ENCODE results near the gene SCARF2. TPM values are rescaled to one million over a fixed set of nuclear protein-coding genes. Genes with fewer than 3 reads are reported as not detected.

The SCARF2 gene
- total and polyA plus RNA-seq, 8 donors, result 0.89 to 42.9 (median 3.9) TPM

- H3K4me1 ChIP-seq, result peaks cover 0 to 2% (median under 1%) of the 10 kb centered on the region in 4 donors
- no peak for DNase-seq
- H3K36me3 ChIP-seq, result no peaks in the 10 kb centered on the region
- H3K27me3 ChIP-seq, result peaks cover 0 to 20% (median 16%) of the 10 kb centered on the region in 3 donors
- H3K9me3 ChIP-seq, result no peaks in the 10 kb centered on the region
- no peak overlapping the region for H3K27ac ChIP-seq
- intact Hi-C loops (cut with DNase I; ENCODE audit: low total_unique reads), result no loop called here
- TF ChIP-seq CTCF (IDR thresholded peaks at IDR 0.05), result no peak
- TF ChIP-seq POLR2AphosphoS5 (IDR thresholded peaks at IDR 0.05), result no peak
- no peak for TF ChIP-seq POLR2A (IDR thresholded peaks at IDR 0.05)
- TF ChIP-seq EP300 (IDR thresholded peaks at IDR 0.05), result no peak
- no peak overlapping the region for H3K4me3 ChIP-seq
Measured at GRCh38 chr22:20388200-20388599, 49.4 kb downstream of the SCARF2 start.

GRCh38 chr22:20386972-20387371 is 50.7 kb downstream of the SCARF2 start:
- intact Hi-C loops (cut with DNase I; ENCODE audit: low total_unique reads), result no loop called here
- no peak for DNase-seq
- 79 to 91% (median 90%) methylated on average over 4 of the region's 4 CpGs for WGBS, 5 donors
- Histone ChIP-seq H3K27me3 (peaks cover 0 to 21% (median 17%) of the 10 kb centered on the region in 3 donors), H3K36me3 (no peaks in the 10 kb centered on the region), H3K4me3 (no peak overlapping the region), H3K9me3 (no peaks in the 10 kb centered on the region), H3K4me1 (no peaks in the 10 kb centered on the region), H3K27ac (no peak overlapping the region)
- TF ChIP-seq EP300 (IDR thresholded peaks at IDR 0.05), result no peak
- TF ChIP-seq POLR2AphosphoS5 (IDR thresholded peaks at IDR 0.05), result no peak
- no peak for TF ChIP-seq CTCF (IDR thresholded peaks at IDR 0.05)
- TF ChIP-seq POLR2A (IDR thresholded peaks at IDR 0.05), result no peak

GRCh38 chr22:20386336-20386735 is 51.3 kb downstream of the SCARF2 start:
- H3K9me3 ChIP-seq, result no peaks in the 10 kb centered on the region
- no peak overlapping the region for H3K27ac ChIP-seq
- DNase-seq, result no peak
- H3K4me1 ChIP-seq, result no peaks in the 10 kb centered on the region
- intact Hi-C loops (cut with DNase I; ENCODE audit: low total_unique reads), result no loop called here
- H3K36me3 ChIP-seq, result no peaks in the 10 kb centered on the region
- 89 to 97% (median 94%) methylated on average over 2 of the region's 2 CpGs for whole genome bisulfite sequencing, 5 donors
- H3K4me3 ChIP-seq, result no peak overlapping the region
- H3K27me3 ChIP-seq, result peaks cover 0 to 21% (median 17%) of the 10 kb centered on the region in 3 donors
- TF ChIP-seq POLR2AphosphoS5 (IDR thresholded peaks at IDR 0.05) (no peak), CTCF (IDR thresholded peaks at IDR 0.05) (no peak), EP300 (IDR thresholded peaks at IDR 0.05) (no peak), POLR2A (IDR thresholded peaks at IDR 0.05) (no peak)

GRCh38 chr22:20384865-20385264 is 52.8 kb downstream of the SCARF2 start:
- H3K4me1 ChIP-seq, result no peaks in the 10 kb centered on the region
- TF ChIP-seq EP300 (IDR thresholded peaks at IDR 0.05), result no peak
- no peak for TF ChIP-seq CTCF (IDR thresholded peaks at IDR 0.05)
- no peak for TF ChIP-seq POLR2AphosphoS5 (IDR thresholded peaks at IDR 0.05)
- no peak for TF ChIP-seq POLR2A (IDR thresholded peaks at IDR 0.05)
- no peaks in the 10 kb centered on the region for H3K36me3 ChIP-seq
- H3K4me3 ChIP-seq, result no peak overlapping the region
- H3K9me3 ChIP-seq, result no peaks in the 10 kb centered on the region
- WGBS, 5 donors, result 86 to 94% (median 92%) methylated on average over 6 of the region's 6 CpGs
- no peak for DNase-seq
- intact Hi-C loops (cut with DNase I; ENCODE audit: low total_unique reads), result no loop called here
- H3K27ac ChIP-seq, result no peak overlapping the region
- H3K27me3 ChIP-seq, result peaks cover 0 to 21% (median 17%) of the 10 kb centered on the region in 3 donors

Measured in stomach (tissue), 9 donors.